ENCODE results near the gene ZEB1.
A peak's percentile ranks its signal among the peaks of the same experiment; 100 is the strongest.

The ZEB1 gene

GRCh38 chr10:31483546-31483945 is 164.5 kb downstream of the ZEB1 start:
- Histone ChIP-seq H3K27me3 (ENCODE audit: control insufficient read depth, low read length) (no peaks in the 10 kb centered on the region), H3K9me3 (ENCODE audit: control insufficient read depth, insufficient read depth, low read length) (no peaks in the 10 kb centered on the region), H3K27ac (ENCODE audit: low read depth, low read length) (no peak overlapping the region), H3K79me2 (ENCODE audit: control insufficient read depth, low read length) (peaks cover under 1% of the 10 kb centered on the region; the same call in 1 of the 2 replicates), H3K4me1 (ENCODE audit: control insufficient read depth, low read length) (no peaks in the 10 kb centered on the region), H3F3A (ENCODE audit: control insufficient read depth, insufficient read depth) (no peaks in the 10 kb centered on the region), H4K20me1 (ENCODE audit: control insufficient read depth, insufficient read depth, low read depth, low read length) (no peaks in the 10 kb centered on the region), H3K4me3 (ENCODE audit: low read length) (no peak overlapping the region), H3K36me3 (ENCODE audit: control insufficient read depth, low read length) (no peaks in the 10 kb centered on the region; the same call in 1 of the 2 replicates), H3K9me2 (replicated peaks; ENCODE audit: control insufficient read depth, low read length) (no peaks in the 10 kb centered on the region), H3K4me2 (ENCODE audit: low read length) (no peak overlapping the region)
- TF ChIP-seq EZH2phosphoT487 (IDR thresholded peaks at IDR 0.05; ENCODE audit: borderline replicate concordance, low read length) (no peak), CTCF (IDR thresholded peaks at IDR 0.05; ENCODE audit: low read depth, low read length, poor library complexity, severe bottlenecking) (no peak)

GRCh38 chr10:31484431-31485135 is 165.6 kb downstream of the ZEB1 start:
- Histone ChIP-seq H3K4me2 (ENCODE audit: low read length) (no peak overlapping the region), H4K20me1 (ENCODE audit: control insufficient read depth, insufficient read depth, low read depth, low read length) (no peaks in the 10 kb centered on the region), H3K9me2 (replicated peaks; ENCODE audit: control insufficient read depth, low read length) (no peaks in the 10 kb centered on the region), H3K36me3 (ENCODE audit: control insufficient read depth, low read length) (no peaks in the 10 kb centered on the region; the same call in 1 of the 2 replicates), H3K9me3 (ENCODE audit: control insufficient read depth, insufficient read depth, low read length) (no peaks in the 10 kb centered on the region), H3K4me1 (ENCODE audit: control insufficient read depth, low read length) (no peaks in the 10 kb centered on the region), H3K4me3 (ENCODE audit: low read length) (no peak overlapping the region), H3K27ac (ENCODE audit: low read depth, low read length) (no peak overlapping the region), H3K27me3 (ENCODE audit: control insufficient read depth, low read length) (no peaks in the 10 kb centered on the region), H3F3A (ENCODE audit: control insufficient read depth, insufficient read depth) (no peaks in the 10 kb centered on the region), H3K79me2 (ENCODE audit: control insufficient read depth, low read length) (peaks cover 6% of the 10 kb centered on the region; the same call in 1 of the 2 replicates)
- TF ChIP-seq EZH2phosphoT487 (IDR thresholded peaks at IDR 0.05; ENCODE audit: borderline replicate concordance, low read length) (no peak), CTCF (IDR thresholded peaks at IDR 0.05; ENCODE audit: low read depth, low read length, poor library complexity, severe bottlenecking) (no peak)

- Histone ChIP-seq H3K4me1 (ENCODE audit: control insufficient read depth, low read length) (no peaks in the 10 kb centered on the region), H3K27ac (ENCODE audit: low read depth, low read length) (no peak overlapping the region), H3K36me3 (ENCODE audit: control insufficient read depth, low read length) (peaks cover 2% of the 10 kb centered on the region; the same call in 1 of the 2 replicates), H3K79me2 (ENCODE audit: control insufficient read depth, low read length) (peaks cover 6% of the 10 kb centered on the region; the same call in 1 of the 2 replicates), H3K9me2 (replicated peaks; ENCODE audit: control insufficient read depth, low read length) (no peaks in the 10 kb centered on the region), H3K9me3 (ENCODE audit: control insufficient read depth, insufficient read depth, low read length) (no peaks in the 10 kb centered on the region), H3K27me3 (ENCODE audit: control insufficient read depth, low read length) (no peaks in the 10 kb centered on the region), H3K4me2 (ENCODE audit: low read length) (no peak overlapping the region), H3F3A (ENCODE audit: control insufficient read depth, insufficient read depth) (no peaks in the 10 kb centered on the region), H4K20me1 (ENCODE audit: control insufficient read depth, insufficient read depth, low read depth, low read length) (peaks cover 3% of the 10 kb centered on the region; the same call in 1 of the 2 replicates), H3K4me3 (ENCODE audit: low read length) (no peak overlapping the region)
- TF ChIP-seq EZH2phosphoT487 (IDR thresholded peaks at IDR 0.05; ENCODE audit: borderline replicate concordance, low read length) (no peak), CTCF (IDR thresholded peaks at IDR 0.05; ENCODE audit: low read depth, low read length, poor library complexity, severe bottlenecking) (peak; percentile 74)
These were observed 172.0 kb downstream of the ZEB1 start for GRCh38 chr10:31490858-31491504.

Data from DOHH2 (cell line).